Psoas muscle (tissue), 8 donors: ENCODE results near the gene ST6GALNAC3. TPM values are rescaled to one million over a fixed set of nuclear protein-coding genes. Genes with fewer than 3 reads are reported as not detected.

Source experiments
- ATAC-seq, 4 donors: fragments of 200-7000 bp; cut with Tn5 transposase; one replicate each; pipeline ENCODE4 v1.9.1; 2020; ENCODE audit warnings: moderate library complexity in 3 of 4, mild to moderate bottlenecking in 2 of 4
- DNase-seq, 2 donors: peaks; one replicate each; pipeline ENCODE4 v3.0.0-alpha.2; 2020
- H3K27ac ChIP-seq: fragments of 200-600 bp; one replicate; pipeline ENCODE4 v1.8.0; 2022
- H3K27me3 ChIP-seq, 3 donors: fragments of 200-600 bp in 1 of 3; one replicate each; pipeline versions ENCODE4 v1.6.1 to v1.8.0; 2013 to 2022; ENCODE audit warnings: low read length in 2 of 3, mild to moderate bottlenecking in 2 of 3, moderate library complexity in 1 of 3; ENCODE audit not compliant: insufficient read depth in 3 of 3
- H3K36me3 ChIP-seq, 2 donors: fragments of 200-600 bp in 1 of 2; one replicate each; pipeline versions ENCODE4 v1.6.1 to v1.8.0; 2013 to 2022; ENCODE audit warnings: low read depth in 1 of 2, mild to moderate bottlenecking in 1 of 2, moderate library complexity in 1 of 2; ENCODE audit not compliant: insufficient read depth in 1 of 2
- H3K4me1 ChIP-seq: fragments of 200-600 bp; one replicate; pipeline ENCODE4 v1.8.0; 2022
- H3K4me3 ChIP-seq: fragments of 200-600 bp; one replicate; pipeline ENCODE4 v1.8.0; 2022; ENCODE audit warnings: mild to moderate bottlenecking
- H3K9me3 ChIP-seq: fragments of 200-600 bp; one replicate; pipeline ENCODE4 v1.8.0; 2022
- WGBS, 3 donors: extraction: QIAGEN DNeasy Blood & Tissue Kit; methylation state at CpG; one replicate each; pipeline versions ENCODE4 v1.1.6 to v1.1.7; 2013; 5-methylcytosine and 5-hydroxymethylcytosine counted together
- intact Hi-C, 2 donors: fragments of 100-400 bp; cut with DNase I; formaldehyde crosslinking; loops; one replicate each; pipeline versions ENCODE4 v1.11.0 to v1.14.2; 2022
- polyA plus RNA-seq, 3 donors: library from polyadenylated mRNA; stranded (reverse); fragments of 200-250 nt; gene quantifications; one replicate each; pipeline ENCODE4 v1.2.3, GENCODE V29; 2013
- total RNA-seq, 4 donors: library from RNA; stranded (reverse); fragmentation: NEBNext Ultra II Directional in 2 of 4; extraction: Animal tissue kit (Norgen Biotek cat#: 25700) in 2 of 4; gene quantifications; one replicate each; pipeline versions ENCODE4 v1.2.1 to v1.2.4, GENCODE V29; 2021 to 2023
- TF ChIP-seq, protein P1 (sequence below): fragments of 200-600 bp; IDR thresholded peaks from one replicate; pipeline ENCODE4 v1.8.0; 2022; ENCODE audit warnings: antibody characterized with exemption
- donor health status: healthy with polysubstance abuse.
- donor health status: DM: no; HTN: no; CAD: no; lungs with moderate emphysema.
- donor health status: Bipolar disorder and iron deficiency.
- donor health status: healthy.
- donor health status: DM: yes; HTN: yes; CAD: no.
- donor health status: DM: no; HTN: no; CAD: no.
- donor health status: DM: no; HTN: no; CAD: no.
- donor health status: DM: yes; HTN: yes; CAD: no.

The ST6GALNAC3 gene
- total and polyA plus RNA-seq, 7 donors: 1.3 to 5.4 (median 2.3) TPM

DNA sequence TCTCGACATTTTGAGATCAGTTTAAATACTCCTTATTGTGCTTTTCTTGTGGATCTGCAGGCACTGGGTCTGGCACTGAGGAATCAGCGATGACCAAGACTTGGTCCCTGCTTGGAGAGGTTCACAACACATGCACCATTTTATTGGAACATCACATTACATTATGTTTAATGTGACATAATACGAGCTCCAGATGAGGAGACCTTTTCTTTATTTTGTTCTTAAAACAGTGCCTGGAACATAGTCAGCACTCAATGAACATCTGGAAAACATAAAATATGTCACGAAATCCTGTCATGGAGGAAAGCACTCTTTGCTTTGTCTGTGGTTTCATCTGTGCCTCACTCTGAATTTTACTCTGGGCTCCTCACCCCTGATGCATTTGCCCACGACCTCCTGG is 110.7 kb downstream of the ST6GALNAC3 start:
- no peaks in the 10 kb centered on the region for H3K27me3 ChIP-seq
- intact Hi-C loops: no loop called here

DNA sequence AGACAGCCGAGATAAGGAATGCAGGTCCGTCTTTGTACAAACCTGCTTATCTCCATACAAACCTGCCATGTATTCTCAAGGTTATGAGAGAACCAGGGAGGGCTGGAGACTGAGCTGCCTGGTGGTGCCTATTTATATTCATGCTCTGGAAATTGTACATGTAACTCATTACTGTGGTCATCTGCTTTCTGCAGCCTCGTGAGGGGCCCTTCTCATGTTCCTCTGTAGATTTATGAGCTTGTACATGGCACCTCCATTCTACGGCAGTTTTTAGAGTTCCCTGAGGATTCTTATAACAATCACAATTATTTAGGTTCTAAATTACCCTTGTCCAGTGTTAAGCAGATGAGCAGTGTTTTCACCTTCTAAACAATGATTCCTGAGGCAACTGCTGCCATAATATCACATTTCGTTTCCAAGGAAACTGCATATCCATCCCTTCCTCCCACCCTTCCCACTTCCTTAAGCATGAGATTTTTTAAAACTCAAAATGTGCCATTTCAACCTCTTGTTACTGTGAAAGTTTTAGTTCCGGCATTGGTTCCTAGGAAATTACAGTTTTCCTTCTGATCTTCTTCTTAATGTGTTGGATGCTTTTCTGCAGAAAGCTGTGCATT is 112.1 kb downstream of the ST6GALNAC3 start:
- no peaks in the 10 kb centered on the region for H3K4me1 ChIP-seq
- no peaks in the 10 kb centered on the region for H3K27me3 ChIP-seq
- intact Hi-C loops: no loop called here
- TF ChIP-seq, protein P1, sequence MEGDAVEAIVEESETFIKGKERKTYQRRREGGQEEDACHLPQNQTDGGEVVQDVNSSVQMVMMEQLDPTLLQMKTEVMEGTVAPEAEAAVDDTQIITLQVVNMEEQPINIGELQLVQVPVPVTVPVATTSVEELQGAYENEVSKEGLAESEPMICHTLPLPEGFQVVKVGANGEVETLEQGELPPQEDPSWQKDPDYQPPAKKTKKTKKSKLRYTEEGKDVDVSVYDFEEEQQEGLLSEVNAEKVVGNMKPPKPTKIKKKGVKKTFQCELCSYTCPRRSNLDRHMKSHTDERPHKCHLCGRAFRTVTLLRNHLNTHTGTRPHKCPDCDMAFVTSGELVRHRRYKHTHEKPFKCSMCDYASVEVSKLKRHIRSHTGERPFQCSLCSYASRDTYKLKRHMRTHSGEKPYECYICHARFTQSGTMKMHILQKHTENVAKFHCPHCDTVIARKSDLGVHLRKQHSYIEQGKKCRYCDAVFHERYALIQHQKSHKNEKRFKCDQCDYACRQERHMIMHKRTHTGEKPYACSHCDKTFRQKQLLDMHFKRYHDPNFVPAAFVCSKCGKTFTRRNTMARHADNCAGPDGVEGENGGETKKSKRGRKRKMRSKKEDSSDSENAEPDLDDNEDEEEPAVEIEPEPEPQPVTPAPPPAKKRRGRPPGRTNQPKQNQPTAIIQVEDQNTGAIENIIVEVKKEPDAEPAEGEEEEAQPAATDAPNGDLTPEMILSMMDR: no peak
- no peaks in the 10 kb centered on the region for H3K9me3 ChIP-seq
- DNase-seq: no peak
- no peak overlapping the region for H3K27ac ChIP-seq
- no peak overlapping the region for H3K4me3 ChIP-seq
- ATAC-seq: no peak
- 58 to 66% (median 63%) methylated on average over 6 of the region's 6 CpGs for WGBS, 3 donors
- H3K36me3 ChIP-seq: no peaks in the 10 kb centered on the region

More for the DNA sequence above, 110.7 kb downstream of the ST6GALNAC3 start:
- Histone ChIP-seq H3K9me3 (no peaks in the 10 kb centered on the region), H3K27ac (no peak overlapping the region), H3K4me3 (no peak overlapping the region), H3K4me1 (no peaks in the 10 kb centered on the region), H3K36me3 (no peaks in the 10 kb centered on the region)
- DNase-seq: no peak
- TF ChIP-seq, protein P1: no peak
- 70 to 80% (median 78%) methylated on average over 5 of the region's 5 CpGs for WGBS, 3 donors
- ATAC-seq: no peak

DNA sequence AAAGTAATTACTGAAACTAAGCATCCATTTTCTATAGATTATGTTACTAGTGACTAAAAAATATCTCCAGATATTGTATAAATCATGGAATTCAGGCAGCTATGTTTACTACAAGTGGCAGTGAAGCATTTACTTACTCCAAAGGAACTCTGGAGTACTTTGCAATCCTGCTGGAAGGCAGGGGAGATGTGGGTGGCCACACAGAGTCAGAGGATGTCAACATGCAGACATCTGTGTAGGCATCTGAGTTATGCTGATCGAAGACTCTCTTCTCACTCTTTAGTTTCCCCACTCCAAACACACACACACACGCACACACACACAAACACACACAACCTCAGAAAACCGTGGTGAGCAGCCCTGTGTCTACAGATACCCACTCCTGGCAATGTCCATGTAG is 112.9 kb downstream of the ST6GALNAC3 start:
- no peaks in the 10 kb centered on the region for H3K9me3 ChIP-seq
- 81 to 86% (median 84%) methylated on average over 3 of the region's 3 CpGs for WGBS, 3 donors
- H3K27me3 ChIP-seq: no peaks in the 10 kb centered on the region
- no peak overlapping the region for H3K27ac ChIP-seq
- intact Hi-C loops: no loop called here
- H3K4me3 ChIP-seq: no peak overlapping the region
- no peaks in the 10 kb centered on the region for H3K36me3 ChIP-seq
- DNase-seq (no peak), ATAC-seq (no peak)
- TF ChIP-seq, protein P1: no peak
- H3K4me1 ChIP-seq: no peaks in the 10 kb centered on the region

DNA sequence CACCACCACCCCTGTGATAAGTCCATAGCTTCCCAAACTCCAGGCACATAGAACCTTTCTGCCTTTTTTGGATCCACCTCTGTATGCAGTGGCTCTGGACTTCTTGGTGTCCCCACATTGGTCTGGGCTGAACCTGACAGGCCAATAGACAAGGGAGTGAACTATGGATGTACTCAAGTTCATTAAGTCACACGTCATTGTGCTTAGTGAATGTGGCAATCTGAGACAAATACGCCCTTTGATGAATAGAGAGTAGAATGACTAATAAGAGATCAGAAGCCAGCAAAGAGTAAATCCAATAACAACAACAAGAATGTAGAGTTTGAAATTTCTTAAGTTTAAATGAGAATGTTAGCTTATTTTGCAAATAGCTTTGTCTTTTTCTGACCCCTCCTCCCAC is 114.8 kb downstream of the ST6GALNAC3 start:
- H3K4me3 ChIP-seq: no peak overlapping the region
- no peaks in the 10 kb centered on the region for H3K27me3 ChIP-seq
- intact Hi-C loops: no loop called here
- H3K36me3 ChIP-seq: no peaks in the 10 kb centered on the region
- no peaks in the 10 kb centered on the region for H3K4me1 ChIP-seq
- no peak overlapping the region for H3K27ac ChIP-seq
- ATAC-seq: no peak
- DNase-seq: no peak
- TF ChIP-seq, protein P1: no peak
- H3K9me3 ChIP-seq: no peaks in the 10 kb centered on the region
- 68 to 94% (median 77%) methylated on average over 2 of the region's 2 CpGs for WGBS, 3 donors
